Measurements from ENCODE around the gene EVX2. TPM values are rescaled to one million over a fixed set of nuclear protein-coding genes. Genes with fewer than 3 reads are reported as not detected.

Gene EVX2
- total RNA-seq, 4 donors from 2014 or later: not detected

GRCh38 chr2:176097820-176098365 is 14.1 kb upstream of the EVX2 start:
- 3 to 5% methylated on average over 16 to 18 of the region's 18 CpGs for WGBS, 2 donors
- no peak for DNase-seq
- H3K27ac ChIP-seq: no peak overlapping the region
- H3K4me3 ChIP-seq (replicated peaks in 1 of 3): no peak overlapping the region
- H3K4me1 ChIP-seq: peaks cover 9 to 30% of the 10 kb centered on the region in 2 donors
- intact Hi-C loops (cut with DNase I): loop anchor here (10.0 kb wide), 1 partner anchor 413 kb away; no protein-coding TSS in a partner anchor
- no peak for TF ChIP-seq CTCF (IDR thresholded peaks at IDR 0.05)
- no peak for TF ChIP-seq POLR2A (IDR thresholded peaks at IDR 0.05)
- H3K36me3 ChIP-seq: no peaks in the 10 kb centered on the region
- no peaks in the 10 kb centered on the region for H3K9me3 ChIP-seq
- H3K27me3 ChIP-seq: peaks cover 94% of the 10 kb centered on the region

GRCh38 chr2:176096986-176097819 is 13.4 kb upstream of the EVX2 start:
- Histone ChIP-seq H3K27ac (no peak overlapping the region), H3K36me3 (no peaks in the 10 kb centered on the region), H3K27me3 (peaks cover 90% of the 10 kb centered on the region), H3K4me1 (peaks cover 9 to 36% of the 10 kb centered on the region in 2 donors), H3K4me3 (replicated peaks in 1 of 3) (no peak overlapping the region), H3K9me3 (no peaks in the 10 kb centered on the region)
- peak; percentile 53 to 70 for DNase-seq
- intact Hi-C loops (cut with DNase I): loop anchor here (10.0 kb wide), 1 partner anchor 412 kb away; no protein-coding TSS in a partner anchor
- 4% methylated on average over 19 to 31 of the region's 45 CpGs for WGBS, 2 donors
- no peak for TF ChIP-seq POLR2A (IDR thresholded peaks at IDR 0.05)
- peak; percentile 15 to 76 (median 61) for TF ChIP-seq CTCF (IDR thresholded peaks at IDR 0.05)

GRCh38 chr2:176096243-176096985 is 12.7 kb upstream of the EVX2 start:
- no peaks in the 10 kb centered on the region for H3K36me3 ChIP-seq
- intact Hi-C loops (cut with DNase I): loop anchor here (10.0 kb wide), 1 partner anchor 412 kb away; no protein-coding TSS in a partner anchor
- H3K27me3 ChIP-seq: peaks cover 92% of the 10 kb centered on the region
- no peak overlapping the region for H3K27ac ChIP-seq
- no peaks in the 10 kb centered on the region for H3K9me3 ChIP-seq
- TF ChIP-seq POLR2A (IDR thresholded peaks at IDR 0.05): no peak
- TF ChIP-seq CTCF (IDR thresholded peaks at IDR 0.05): no peak
- H3K4me3 ChIP-seq (replicated peaks in 1 of 3): no peak overlapping the region
- 10 to 12% methylated on average over 16 of the region's 16 CpGs for WGBS, 2 donors
- no peak for DNase-seq
- H3K4me1 ChIP-seq: peaks cover 9 to 38% of the 10 kb centered on the region in 2 donors

- intact Hi-C loops (cut with DNase I): loop anchor here (10.0 kb wide), 1 partner anchor 411 kb away; no protein-coding TSS in a partner anchor
- H3K9me3 ChIP-seq: no peaks in the 10 kb centered on the region
- no peak overlapping the region for H3K4me3 ChIP-seq (replicated peaks in 1 of 3)
- no peaks in the 10 kb centered on the region for H3K36me3 ChIP-seq
- TF ChIP-seq POLR2A (IDR thresholded peaks at IDR 0.05) (no peak), CTCF (IDR thresholded peaks at IDR 0.05) (no peak)
- WGBS, 2 donors: 15 to 16% methylated on average over 5 of the region's 5 CpGs
- H3K4me1 ChIP-seq: peaks cover 9 to 38% of the 10 kb centered on the region in 2 donors
- peaks cover 89% of the 10 kb centered on the region for H3K27me3 ChIP-seq
- no peak for DNase-seq
- no peak overlapping the region for H3K27ac ChIP-seq
These were observed 11.7 kb upstream of the EVX2 start for GRCh38 chr2:176095421-176095820.

All from thyroid gland (tissue), 4 donors.